ENCODE data around the gene PBX1. TPM values are rescaled to one million over a fixed set of nuclear protein-coding genes. Genes with fewer than 3 reads are reported as not detected.

Gene PBX1
- total RNA-seq, 2 donors from 2014 or later: 50.5 to 53.1 TPM

DNA sequence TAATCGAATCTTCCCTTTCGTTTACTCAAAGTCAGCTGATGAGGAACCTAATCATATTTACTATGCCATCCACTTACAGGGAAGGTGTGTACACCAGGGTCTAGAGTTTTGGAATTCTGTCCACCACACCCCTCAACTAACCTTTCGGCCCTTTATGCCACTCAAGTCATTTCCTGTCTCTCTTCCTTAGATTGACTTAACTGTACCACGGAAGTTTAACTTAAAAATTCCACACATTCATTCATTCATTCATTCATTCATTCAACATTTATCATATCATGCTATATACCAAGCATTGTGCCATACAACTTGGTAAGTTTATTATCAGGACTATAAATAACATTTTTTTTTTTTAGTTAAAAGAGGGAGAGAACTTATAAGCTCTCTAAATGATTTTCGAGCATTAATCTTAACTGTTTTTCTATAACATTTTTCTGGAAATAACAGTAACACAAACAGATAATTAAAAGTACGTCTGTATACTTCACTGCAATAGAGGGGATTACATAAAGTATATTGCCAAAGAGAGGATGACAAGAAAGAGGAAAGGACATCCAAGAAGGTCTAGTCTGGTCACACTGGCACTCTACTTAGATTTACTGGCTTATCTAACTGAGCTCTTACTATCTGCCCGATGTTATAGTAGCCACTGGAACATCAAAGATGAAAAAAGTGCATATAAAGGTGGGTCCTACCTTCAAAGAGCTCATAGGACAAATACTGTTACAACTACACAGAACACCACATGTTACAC, 243.7 kb downstream of the PBX1 start:
- peak overlapping the region; percentile 71 to 75 for H3K27ac ChIP-seq
- H3K4me3 ChIP-seq: no peak overlapping the region
- no peak for ATAC-seq (ENCODE audit: insufficient number of reproducible peaks, low FRiP score, low read depth)
- DNase-seq (ENCODE audit: low spot score): no peak
- H3K36me3 ChIP-seq: peaks cover 6% of the 10 kb centered on the region
- H3K4me1 ChIP-seq (ENCODE audit: control insufficient read depth in 1 of 2, low read depth in 2 of 2): peaks cover 8 to 61% of the 10 kb centered on the region in 2 donors
- no peaks in the 10 kb centered on the region for H3K27me3 ChIP-seq (replicated peaks; ENCODE audit: insufficient read depth)
- TF ChIP-seq, protein P1, sequence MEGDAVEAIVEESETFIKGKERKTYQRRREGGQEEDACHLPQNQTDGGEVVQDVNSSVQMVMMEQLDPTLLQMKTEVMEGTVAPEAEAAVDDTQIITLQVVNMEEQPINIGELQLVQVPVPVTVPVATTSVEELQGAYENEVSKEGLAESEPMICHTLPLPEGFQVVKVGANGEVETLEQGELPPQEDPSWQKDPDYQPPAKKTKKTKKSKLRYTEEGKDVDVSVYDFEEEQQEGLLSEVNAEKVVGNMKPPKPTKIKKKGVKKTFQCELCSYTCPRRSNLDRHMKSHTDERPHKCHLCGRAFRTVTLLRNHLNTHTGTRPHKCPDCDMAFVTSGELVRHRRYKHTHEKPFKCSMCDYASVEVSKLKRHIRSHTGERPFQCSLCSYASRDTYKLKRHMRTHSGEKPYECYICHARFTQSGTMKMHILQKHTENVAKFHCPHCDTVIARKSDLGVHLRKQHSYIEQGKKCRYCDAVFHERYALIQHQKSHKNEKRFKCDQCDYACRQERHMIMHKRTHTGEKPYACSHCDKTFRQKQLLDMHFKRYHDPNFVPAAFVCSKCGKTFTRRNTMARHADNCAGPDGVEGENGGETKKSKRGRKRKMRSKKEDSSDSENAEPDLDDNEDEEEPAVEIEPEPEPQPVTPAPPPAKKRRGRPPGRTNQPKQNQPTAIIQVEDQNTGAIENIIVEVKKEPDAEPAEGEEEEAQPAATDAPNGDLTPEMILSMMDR (IDR thresholded peaks at IDR 0.05): no peak
- H3K9me3 ChIP-seq: no peaks in the 10 kb centered on the region

- H3K36me3 ChIP-seq: peaks cover 9% of the 10 kb centered on the region
- peak overlapping the region; percentile 39 to 75 for H3K27ac ChIP-seq
Observed at GRCh38 chr1:164803366-164803765, 244.4 kb downstream of the PBX1 start.

DNA sequence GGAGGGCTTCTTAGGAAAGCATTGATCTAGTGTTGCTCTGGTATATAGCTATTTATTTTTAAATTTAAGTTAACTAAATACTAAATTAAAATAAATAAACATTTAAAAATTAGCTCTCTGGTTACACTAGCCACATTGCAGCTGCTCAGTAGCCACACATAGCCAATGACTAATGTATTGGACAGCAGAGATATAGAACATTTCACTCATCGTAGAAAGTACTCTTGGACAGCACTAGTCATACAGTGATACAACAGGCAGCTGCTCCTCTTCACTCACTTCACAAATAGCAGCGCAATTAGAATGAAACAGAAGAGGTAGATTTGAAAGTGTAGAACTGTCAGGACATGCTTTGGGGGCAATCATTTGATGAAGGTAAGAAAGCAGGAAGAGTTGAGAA, 245.4 kb downstream of the PBX1 start:
- ATAC-seq (ENCODE audit: insufficient number of reproducible peaks, low FRiP score, low read depth) (no peak), DNase-seq (ENCODE audit: low spot score) (no peak)
- no peak overlapping the region for H3K27ac ChIP-seq
- H3K4me3 ChIP-seq: no peak overlapping the region
- peaks cover 8 to 61% of the 10 kb centered on the region in 2 donors for H3K4me1 ChIP-seq (ENCODE audit: control insufficient read depth in 1 of 2, low read depth in 2 of 2)
- H3K36me3 ChIP-seq: peaks cover 13% of the 10 kb centered on the region
- H3K27me3 ChIP-seq (replicated peaks; ENCODE audit: insufficient read depth): no peaks in the 10 kb centered on the region
- TF ChIP-seq, protein P1 (IDR thresholded peaks at IDR 0.05): no peak
- H3K9me3 ChIP-seq: no peaks in the 10 kb centered on the region

More at GRCh38 chr1:164803366-164803765, 244.4 kb downstream of the PBX1 start:
- H3K27me3 ChIP-seq (replicated peaks; ENCODE audit: insufficient read depth): no peaks in the 10 kb centered on the region
- ATAC-seq (ENCODE audit: insufficient number of reproducible peaks, low FRiP score, low read depth) (no peak), DNase-seq (ENCODE audit: low spot score) (no peak)
- peaks cover 8 to 61% of the 10 kb centered on the region in 2 donors for H3K4me1 ChIP-seq (ENCODE audit: control insufficient read depth in 1 of 2, low read depth in 2 of 2)
- no peak overlapping the region for H3K4me3 ChIP-seq
- TF ChIP-seq, protein P1 (IDR thresholded peaks at IDR 0.05): no peak
- no peaks in the 10 kb centered on the region for H3K9me3 ChIP-seq

DNA sequence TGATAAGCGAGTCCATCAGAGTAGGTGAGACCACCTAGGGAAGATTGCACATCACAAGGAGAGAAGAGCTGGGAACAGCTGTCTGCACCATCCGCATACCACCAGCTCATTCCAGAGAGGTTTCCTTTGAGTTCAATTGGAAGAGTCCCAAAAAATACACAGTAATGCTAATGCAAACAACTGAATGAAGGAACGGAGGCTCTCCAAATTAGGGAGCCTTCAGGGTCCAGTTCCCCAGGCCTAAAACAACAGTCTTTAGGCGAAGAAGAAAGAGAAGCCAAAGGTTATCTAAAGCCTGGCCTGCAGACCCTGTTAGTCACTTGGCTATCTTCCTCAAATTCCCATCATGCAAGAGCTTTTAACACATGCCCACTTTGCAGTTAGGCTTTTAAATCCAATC, 246.4 kb downstream of the PBX1 start:
- DNase-seq (ENCODE audit: low spot score) (no peak), ATAC-seq (ENCODE audit: insufficient number of reproducible peaks, low FRiP score, low read depth) (no peak)
- Histone ChIP-seq H3K9me3 (no peaks in the 10 kb centered on the region), H3K27ac (peak overlapping the region in 1 of 2 donors; percentile 46), H3K27me3 (replicated peaks; ENCODE audit: insufficient read depth) (no peaks in the 10 kb centered on the region), H3K4me1 (ENCODE audit: control insufficient read depth in 1 of 2, low read depth in 2 of 2) (peaks cover 8 to 61% of the 10 kb centered on the region in 2 donors), H3K4me3 (no peak overlapping the region), H3K36me3 (peaks cover 10% of the 10 kb centered on the region)
- TF ChIP-seq, protein P1 (IDR thresholded peaks at IDR 0.05): no peak

GRCh38 chr1:164806531-164806930, 247.5 kb downstream of the PBX1 start:
- Histone ChIP-seq H3K36me3 (peaks cover 10% of the 10 kb centered on the region), H3K27me3 (replicated peaks; ENCODE audit: insufficient read depth) (no peaks in the 10 kb centered on the region), H3K4me1 (ENCODE audit: control insufficient read depth in 1 of 2, low read depth in 2 of 2) (peaks cover 8 to 51% of the 10 kb centered on the region in 2 donors), H3K27ac (no peak overlapping the region), H3K4me3 (no peak overlapping the region), H3K9me3 (no peaks in the 10 kb centered on the region)
- ATAC-seq (ENCODE audit: insufficient number of reproducible peaks, low FRiP score, low read depth) (no peak), DNase-seq (ENCODE audit: low spot score) (no peak)
- TF ChIP-seq, protein P1 (IDR thresholded peaks at IDR 0.05): no peak
